GM23338 (cell line): ENCODE results near the gene SLC35B1. TPM values are rescaled to one million over a fixed set of nuclear protein-coding genes. Genes with fewer than 3 reads are reported as not detected.

Source experiments
- ATAC-seq: fragments of 200-7000 bp; cut with Tn5 transposase; 3 replicates; pipeline ENCODE4 v1.9.1; 2020
- DNase-seq: peaks from one replicate; pipeline ENCODE4 v3.0.0-alpha.2; 2015; ENCODE audit warnings: low spot score
- H2AFZ ChIP-seq: fragments of 200-600 bp; sonication (generic); 2 replicates; pipeline ENCODE4 v1.8.0; 2016; ENCODE audit warnings: antibody characterized with exemption, mild to moderate bottlenecking, moderate library complexity
- H3F3A ChIP-seq: fragments of 200-600 bp; sonication (generic); replicated peaks from 2 replicates; pipeline ENCODE4 v1.8.0; 2017; ENCODE audit warnings: antibody characterized with exemption, mixed run types, low read depth
- H3K27ac ChIP-seq: fragments of 200-600 bp; sonication (generic); 2 replicates; pipeline ENCODE4 v1.6.1; 2016; ENCODE audit warnings: low read depth
- H3K27me3 ChIP-seq: fragments of 200-600 bp; sonication (generic); 2 replicates; pipeline ENCODE4 v1.8.0; 2016; ENCODE audit warnings: mild to moderate bottlenecking, mixed run types, moderate library complexity; ENCODE audit not compliant: insufficient read depth
- H3K36me3 ChIP-seq: fragments of 200-600 bp; sonication (generic); 2 replicates; pipeline ENCODE4 v1.8.0; 2016; ENCODE audit warnings: mild to moderate bottlenecking; ENCODE audit not compliant: insufficient read depth
- H3K4me1 ChIP-seq: fragments of 200-600 bp; sonication (generic); 2 replicates; pipeline ENCODE4 v1.8.0; 2016; ENCODE audit warnings: mild to moderate bottlenecking, moderate library complexity; ENCODE audit not compliant: insufficient read depth
- H3K4me2 ChIP-seq: fragments of 200-600 bp; sonication (generic); 2 replicates; pipeline ENCODE4 v1.7.1; 2017; ENCODE audit warnings: mixed run types
- H3K4me3 ChIP-seq: fragments of 200-600 bp; sonication (generic); 2 replicates; pipeline ENCODE4 v1.6.1; 2016; ENCODE audit warnings: mixed run types
- H3K79me2 ChIP-seq: fragments of 200-600 bp; sonication (generic); replicated peaks from 2 replicates; pipeline ENCODE4 v1.8.0; 2017; ENCODE audit warnings: mild to moderate bottlenecking; ENCODE audit not compliant: insufficient read depth
- H3K9me2 ChIP-seq: fragments of 200-600 bp; sonication (generic); 2 replicates; pipeline ENCODE4 v1.8.0; 2017; ENCODE audit not compliant: insufficient read depth
- H4K20me1 ChIP-seq: fragments of 200-600 bp; sonication (generic); replicated peaks from 2 replicates; pipeline ENCODE4 v1.8.0; 2017; ENCODE audit warnings: mild to moderate bottlenecking; ENCODE audit not compliant: insufficient read depth
- H3K27ac Mint-ChIP-seq: 2 replicates; pipeline ENCODE4 v1.8.0; 2020; ENCODE audit warnings: inconsistent platforms, mild to moderate bottlenecking, moderate library complexity, mixed read lengths
- H3K27me3 Mint-ChIP-seq: 3 replicates; pipeline ENCODE4 v1.8.0; 2022; ENCODE audit warnings: low read depth, mild to moderate bottlenecking, moderate library complexity, mixed read lengths, inconsistent platforms; ENCODE audit not compliant: insufficient read depth, poor library complexity
- H3K36me3 Mint-ChIP-seq: 3 replicates; pipeline ENCODE4 v1.8.0; 2021; ENCODE audit warnings: low read depth, mild to moderate bottlenecking, inconsistent platforms, moderate library complexity, mixed read lengths
- H3K4me1 Mint-ChIP-seq: 3 replicates; pipeline ENCODE4 v1.8.0; 2020; ENCODE audit warnings: mild to moderate bottlenecking, inconsistent platforms, mixed read lengths
- H3K4me3 Mint-ChIP-seq: 3 replicates; pipeline ENCODE4 v1.8.0; 2021; ENCODE audit warnings: moderate library complexity, mild to moderate bottlenecking, inconsistent platforms, mixed read lengths
- H3K9me3 Mint-ChIP-seq: 3 replicates; pipeline ENCODE4 v1.8.0; 2020; ENCODE audit warnings: moderate library complexity, mild to moderate bottlenecking, inconsistent platforms, mixed read lengths
- CTCF ChIP-seq, 2 experiments: fragments of 200-600 bp in 1 of 2; sonication (generic) in 1 of 2; conservative IDR thresholded peaks; 2 replicates each; pipeline versions ENCODE4 v1.5.1 to v1.6.1; 2016 to 2017; ENCODE audit warnings: antibody characterized with exemption in 2 of 2, low read depth in 2 of 2, mild to moderate bottlenecking in 2 of 2, moderate library complexity in 1 of 2
- ETS1 ChIP-seq: IDR thresholded peaks from 2 replicates; pipeline ENCODE4 v1.6.1; 2016; ENCODE audit warnings: antibody characterized with exemption
- EZH2 ChIP-seq: fragments of 200-600 bp; sonication (generic); IDR thresholded peaks from one replicate; pipeline ENCODE4 v1.8.0; 2017; ENCODE audit warnings: antibody characterized with exemption, mild to moderate bottlenecking, low read depth; ENCODE audit not compliant: unreplicated experiment
- JUNB ChIP-seq: IDR thresholded peaks from one replicate; pipeline ENCODE4 v1.6.1; 2016; ENCODE audit warnings: antibody characterized with exemption; ENCODE audit not compliant: unreplicated experiment
- NANOG ChIP-seq: IDR thresholded peaks from 2 replicates; pipeline ENCODE4 v1.6.1; 2016; ENCODE audit warnings: antibody characterized with exemption, borderline replicate concordance
- POLR2AphosphoS5 ChIP-seq: IDR thresholded peaks from 2 replicates; pipeline ENCODE4 v1.6.1; 2016; ENCODE audit warnings: antibody characterized with exemption, low read depth
- REST ChIP-seq: IDR thresholded peaks from one replicate; pipeline ENCODE4 v1.6.1; 2018; ENCODE audit warnings: antibody characterized with exemption; ENCODE audit not compliant: unreplicated experiment
- ZNF331 ChIP-seq: fragments of 250-450 bp; sonication (Bioruptor Pico); IDR thresholded peaks from 2 replicates; pipeline ENCODE4 v1.5.0; 2020; ENCODE audit warnings: low read depth, mild to moderate bottlenecking, moderate library complexity
- ZNF462 ChIP-seq: fragments of 250-450 bp; sonication (Bioruptor Pico); IDR thresholded peaks from 2 replicates; pipeline ENCODE4 v1.5.0; 2020; ENCODE audit warnings: mild to moderate bottlenecking, moderate library complexity
- polyA plus RNA-seq: library from polyadenylated mRNA; unstranded; fragments of >200 nt; fragmentation: Nextera tagmentation; extraction: Ambion mirVana; gene quantifications from 2 replicates; pipeline ENCODE4 v1.2.1, GENCODE V29; 2016
- total RNA-seq: library from RNA; depleted of rRNA; stranded (reverse); fragments of >200 nt; shearing (Covaris generic); gene quantifications from 2 replicates; pipeline ENCODE4 v1.2.3, GENCODE V29; 2014

SLC35B1 gene
- total and polyA plus RNA-seq, 2 experiments from 2014 or later: 56.7 to 58.9 TPM

- no peaks in the 10 kb centered on the region for H3K4me1 Mint-ChIP-seq
Observed at GRCh38 chr17:49715216-49715615, 7.5 kb upstream of the SLC35B1 start.

More at GRCh38 chr17:49715216-49715615, 7.5 kb upstream of the SLC35B1 start:
- no peak for DNase-seq
- Histone ChIP-seq H3F3A (no peaks in the 10 kb centered on the region), H3K27me3 (no peaks in the 10 kb centered on the region), H3K27ac (no peak overlapping the region), H4K20me1 (no peaks in the 10 kb centered on the region), H3K4me2 (no peak overlapping the region), H3K4me1 (no peaks in the 10 kb centered on the region), H3K9me2 (no peaks in the 10 kb centered on the region), H3K36me3 (peaks cover 19% of the 10 kb centered on the region), H3K4me3 (no peak overlapping the region), H2AFZ (no peak overlapping the region), H3K79me2 (no peaks in the 10 kb centered on the region)
- TF ChIP-seq JUNB: no peak
- no peak for TF ChIP-seq ZNF462 (CRISPR knock-in tag)
- no peak for TF ChIP-seq ETS1
- TF ChIP-seq EZH2: no peak
- TF ChIP-seq ZNF331: no peak
- TF ChIP-seq NANOG: no peak
- TF ChIP-seq REST: no peak
- TF ChIP-seq POLR2AphosphoS5: no peak
- TF ChIP-seq CTCF (conservative IDR thresholded peaks at IDR 0.05; ENCODE audit: low read depth in 2 of 2): no peak
- H3K27ac Mint-ChIP-seq: no peak overlapping the region
- H3K36me3 Mint-ChIP-seq: peaks cover 69% of the 10 kb centered on the region
- H3K4me3 Mint-ChIP-seq: no peak overlapping the region
- peaks cover 3% of the 10 kb centered on the region for H3K27me3 Mint-ChIP-seq
- no peak for ATAC-seq
- H3K9me3 Mint-ChIP-seq: no peaks in the 10 kb centered on the region
